SK-N-SH (cell line): ENCODE results near the gene C4B.

Experiments used
- FOXM1 ChIP-seq: IDR thresholded peaks from 2 replicates; pipeline ENCODE4 v1.4.0; 2012; ENCODE audit warnings: low read depth, mild to moderate bottlenecking
- GABPA ChIP-seq: IDR thresholded peaks from 2 replicates; pipeline ENCODE4 v1.4.0; 2012; ENCODE audit warnings: low read depth, mild to moderate bottlenecking
- MXI1 ChIP-seq: IDR thresholded peaks from 2 replicates; pipeline ENCODE4 v1.6.1; 2012; ENCODE audit warnings: mild to moderate bottlenecking, low read depth, low read length, improper control_type of control experiment
- POLR2AphosphoS5 ChIP-seq: IDR thresholded peaks from 2 replicates; pipeline ENCODE4 v1.6.1; 2012; ENCODE audit warnings: low read depth, low read length
- RCOR1 ChIP-seq: fragments of 150-350 bp; IDR thresholded peaks from 2 replicates; pipeline ENCODE4 v1.6.1; 2017; ENCODE audit warnings: antibody characterized with exemption, low read length
- RFX5 ChIP-seq: IDR thresholded peaks from 2 replicates; pipeline ENCODE4 v1.6.1; 2012; ENCODE audit warnings: mild to moderate bottlenecking, improper control_type of control experiment, low read length
- TF ChIP-seq, protein P1 (sequence below): IDR thresholded peaks from 2 replicates; pipeline ENCODE4 v1.6.1; 2012; ENCODE audit warnings: mild to moderate bottlenecking, low read depth, low read length, moderate library complexity
- TF ChIP-seq, protein P2 (sequence below): fragments of 200-600 bp; sonication (generic); IDR thresholded peaks from 2 replicates; pipeline ENCODE4 v1.6.1; 2017; ENCODE audit warnings: antibody characterized with exemption, mild to moderate bottlenecking, moderate library complexity
- TF ChIP-seq, protein P3 (sequence below): fragments of 150-350 bp; IDR thresholded peaks from 2 replicates; pipeline ENCODE4 v1.6.1; 2017; ENCODE audit warnings: antibody characterized with exemption, low read length, low read depth, borderline replicate concordance
- TF ChIP-seq, protein P4 (sequence below): IDR thresholded peaks from 2 replicates; pipeline ENCODE4; 2012

DNA sequence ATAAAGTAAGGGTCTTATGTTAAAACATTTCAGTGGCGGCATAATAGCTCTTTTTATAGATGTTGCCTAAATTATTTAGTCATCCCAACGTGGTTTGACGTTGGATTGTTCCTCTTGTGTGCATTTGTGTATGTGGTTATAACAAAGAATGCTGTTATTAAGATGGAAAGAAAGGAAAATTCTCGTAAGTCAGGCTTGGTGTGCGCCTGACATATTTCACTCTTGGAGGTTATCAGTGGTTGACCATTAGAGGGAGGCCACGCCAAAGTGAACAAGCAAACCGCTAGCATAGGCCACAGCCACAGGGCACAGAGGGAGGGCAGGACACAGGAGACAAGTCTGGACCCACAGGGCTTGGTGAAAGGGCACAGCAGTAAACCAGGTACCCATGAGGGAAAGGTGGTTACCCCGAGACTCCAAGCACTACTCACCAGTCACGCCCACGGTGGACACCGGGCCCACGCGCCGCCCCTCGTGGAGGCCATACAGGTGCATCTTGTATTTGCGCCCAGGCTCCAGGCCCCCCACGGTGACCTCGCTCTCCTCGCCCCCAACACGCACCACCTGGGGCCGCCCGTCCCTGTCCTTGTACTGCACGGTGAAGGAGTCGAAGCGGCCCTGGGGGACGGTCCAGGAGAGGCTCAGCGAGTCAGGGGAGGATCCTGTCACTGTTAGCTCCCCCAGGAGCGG is 46.5 kb downstream of the C4B start:
- TF ChIP-seq, protein P1, sequence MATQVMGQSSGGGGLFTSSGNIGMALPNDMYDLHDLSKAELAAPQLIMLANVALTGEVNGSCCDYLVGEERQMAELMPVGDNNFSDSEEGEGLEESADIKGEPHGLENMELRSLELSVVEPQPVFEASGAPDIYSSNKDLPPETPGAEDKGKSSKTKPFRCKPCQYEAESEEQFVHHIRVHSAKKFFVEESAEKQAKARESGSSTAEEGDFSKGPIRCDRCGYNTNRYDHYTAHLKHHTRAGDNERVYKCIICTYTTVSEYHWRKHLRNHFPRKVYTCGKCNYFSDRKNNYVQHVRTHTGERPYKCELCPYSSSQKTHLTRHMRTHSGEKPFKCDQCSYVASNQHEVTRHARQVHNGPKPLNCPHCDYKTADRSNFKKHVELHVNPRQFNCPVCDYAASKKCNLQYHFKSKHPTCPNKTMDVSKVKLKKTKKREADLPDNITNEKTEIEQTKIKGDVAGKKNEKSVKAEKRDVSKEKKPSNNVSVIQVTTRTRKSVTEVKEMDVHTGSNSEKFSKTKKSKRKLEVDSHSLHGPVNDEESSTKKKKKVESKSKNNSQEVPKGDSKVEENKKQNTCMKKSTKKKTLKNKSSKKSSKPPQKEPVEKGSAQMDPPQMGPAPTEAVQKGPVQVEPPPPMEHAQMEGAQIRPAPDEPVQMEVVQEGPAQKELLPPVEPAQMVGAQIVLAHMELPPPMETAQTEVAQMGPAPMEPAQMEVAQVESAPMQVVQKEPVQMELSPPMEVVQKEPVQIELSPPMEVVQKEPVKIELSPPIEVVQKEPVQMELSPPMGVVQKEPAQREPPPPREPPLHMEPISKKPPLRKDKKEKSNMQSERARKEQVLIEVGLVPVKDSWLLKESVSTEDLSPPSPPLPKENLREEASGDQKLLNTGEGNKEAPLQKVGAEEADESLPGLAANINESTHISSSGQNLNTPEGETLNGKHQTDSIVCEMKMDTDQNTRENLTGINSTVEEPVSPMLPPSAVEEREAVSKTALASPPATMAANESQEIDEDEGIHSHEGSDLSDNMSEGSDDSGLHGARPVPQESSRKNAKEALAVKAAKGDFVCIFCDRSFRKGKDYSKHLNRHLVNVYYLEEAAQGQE: no peak
- no peak for TF ChIP-seq RCOR1
- no peak for TF ChIP-seq FOXM1
- TF ChIP-seq, protein P2, sequence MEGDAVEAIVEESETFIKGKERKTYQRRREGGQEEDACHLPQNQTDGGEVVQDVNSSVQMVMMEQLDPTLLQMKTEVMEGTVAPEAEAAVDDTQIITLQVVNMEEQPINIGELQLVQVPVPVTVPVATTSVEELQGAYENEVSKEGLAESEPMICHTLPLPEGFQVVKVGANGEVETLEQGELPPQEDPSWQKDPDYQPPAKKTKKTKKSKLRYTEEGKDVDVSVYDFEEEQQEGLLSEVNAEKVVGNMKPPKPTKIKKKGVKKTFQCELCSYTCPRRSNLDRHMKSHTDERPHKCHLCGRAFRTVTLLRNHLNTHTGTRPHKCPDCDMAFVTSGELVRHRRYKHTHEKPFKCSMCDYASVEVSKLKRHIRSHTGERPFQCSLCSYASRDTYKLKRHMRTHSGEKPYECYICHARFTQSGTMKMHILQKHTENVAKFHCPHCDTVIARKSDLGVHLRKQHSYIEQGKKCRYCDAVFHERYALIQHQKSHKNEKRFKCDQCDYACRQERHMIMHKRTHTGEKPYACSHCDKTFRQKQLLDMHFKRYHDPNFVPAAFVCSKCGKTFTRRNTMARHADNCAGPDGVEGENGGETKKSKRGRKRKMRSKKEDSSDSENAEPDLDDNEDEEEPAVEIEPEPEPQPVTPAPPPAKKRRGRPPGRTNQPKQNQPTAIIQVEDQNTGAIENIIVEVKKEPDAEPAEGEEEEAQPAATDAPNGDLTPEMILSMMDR: no peak
- TF ChIP-seq, protein P3, sequence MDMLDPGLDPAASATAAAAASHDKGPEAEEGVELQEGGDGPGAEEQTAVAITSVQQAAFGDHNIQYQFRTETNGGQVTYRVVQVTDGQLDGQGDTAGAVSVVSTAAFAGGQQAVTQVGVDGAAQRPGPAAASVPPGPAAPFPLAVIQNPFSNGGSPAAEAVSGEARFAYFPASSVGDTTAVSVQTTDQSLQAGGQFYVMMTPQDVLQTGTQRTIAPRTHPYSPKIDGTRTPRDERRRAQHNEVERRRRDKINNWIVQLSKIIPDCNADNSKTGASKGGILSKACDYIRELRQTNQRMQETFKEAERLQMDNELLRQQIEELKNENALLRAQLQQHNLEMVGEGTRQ: no peak
- TF ChIP-seq GABPA: no peak
- TF ChIP-seq POLR2AphosphoS5: no peak
- TF ChIP-seq, protein P4, sequence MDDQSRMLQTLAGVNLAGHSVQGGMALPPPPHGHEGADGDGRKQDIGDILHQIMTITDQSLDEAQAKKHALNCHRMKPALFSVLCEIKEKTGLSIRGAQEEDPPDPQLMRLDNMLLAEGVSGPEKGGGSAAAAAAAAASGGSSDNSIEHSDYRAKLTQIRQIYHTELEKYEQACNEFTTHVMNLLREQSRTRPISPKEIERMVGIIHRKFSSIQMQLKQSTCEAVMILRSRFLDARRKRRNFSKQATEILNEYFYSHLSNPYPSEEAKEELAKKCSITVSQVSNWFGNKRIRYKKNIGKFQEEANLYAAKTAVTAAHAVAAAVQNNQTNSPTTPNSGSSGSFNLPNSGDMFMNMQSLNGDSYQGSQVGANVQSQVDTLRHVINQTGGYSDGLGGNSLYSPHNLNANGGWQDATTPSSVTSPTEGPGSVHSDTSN: no peak
- TF ChIP-seq RFX5: no peak
- no peak for TF ChIP-seq MXI1
